K562 (cell line): ENCODE results near the gene CCDC9. TPM values are rescaled to one million over a fixed set of nuclear protein-coding genes. Genes with fewer than 3 reads are reported as not detected.

Experiments
- ARID2 ChIP-seq: fragments of 450-650 bp; IDR thresholded peaks from 2 replicates; pipeline ENCODE4 v1.6.1; 2017; ENCODE audit warnings: antibody characterized with exemption, mild to moderate bottlenecking
- ARNT ChIP-seq, 2 experiments: fragments of 450-650 bp; IDR thresholded peaks; 2 replicates each; pipeline ENCODE4 v1.6.1; 2016; ENCODE audit warnings: mild to moderate bottlenecking in 1 of 2
- ATF2 ChIP-seq: sonication (generic); formaldehyde crosslinking; IDR thresholded peaks from 2 replicates; pipeline ENCODE4 v1.8.1; 2022; ENCODE audit warnings: missing genetic modification reagents
- CHD4 ChIP-seq: fragments of 200-600 bp; sonication (generic); IDR thresholded peaks from 3 replicates; pipeline ENCODE4 v1.6.1; 2012; ENCODE audit warnings: low read depth, mild to moderate bottlenecking, mixed read lengths, low read length, inconsistent platforms; ENCODE audit not compliant: insufficient read depth, insufficient replicate concordance, poor library complexity, severe bottlenecking
- EP300 ChIP-seq: IDR thresholded peaks from 2 replicates; pipeline ENCODE4 v1.6.1; 2012; ENCODE audit warnings: low read length, improper control_type of control experiment
- FOXK2 ChIP-seq, 2 experiments: fragments of 450-650 bp; IDR thresholded peaks in 1 of 2; conservative IDR thresholded peaks in 1 of 2; 2 replicates each; pipeline ENCODE4 v1.6.1; 2016; ENCODE audit warnings: low read depth in 2 of 2, mild to moderate bottlenecking in 1 of 2
- HDAC2 ChIP-seq: fragments of 450-650 bp; IDR thresholded peaks from 2 replicates; pipeline ENCODE4 v1.6.1; 2016; ENCODE audit warnings: mild to moderate bottlenecking
- ILF3 ChIP-seq: fragments of 450-650 bp; IDR thresholded peaks from 2 replicates; pipeline ENCODE4 v1.6.1; 2018; ENCODE audit warnings: antibody characterized with exemption, mild to moderate bottlenecking, moderate library complexity, borderline replicate concordance
- NCOA1 ChIP-seq: fragments of 450-650 bp; IDR thresholded peaks from 2 replicates; pipeline ENCODE4 v1.6.1; 2016; ENCODE audit warnings: low read depth
- NCOA2 ChIP-seq, 2 experiments: fragments of 450-650 bp; IDR thresholded peaks; 2 replicates each; pipeline ENCODE4 v1.6.1; 2018; ENCODE audit warnings: mild to moderate bottlenecking in 2 of 2, moderate library complexity in 1 of 2; ENCODE audit not compliant: partially characterized antibody in 2 of 2
- PBX2 ChIP-seq, 2 experiments: IDR thresholded peaks in 1 of 2; conservative IDR thresholded peaks in 1 of 2; 2 replicates each; pipeline ENCODE4 v1.6.1; 2016; ENCODE audit warnings: low read depth in 2 of 2, mild to moderate bottlenecking in 1 of 2, missing compliant biosample characterization in 1 of 2, missing genetic modification characterization in 1 of 2, moderate library complexity in 1 of 2
- POLR2G ChIP-seq: fragments of 200-400 bp; formaldehyde crosslinking; IDR thresholded peaks from 2 replicates; pipeline ENCODE4 v1.6.1; 2017; ENCODE audit warnings: low read depth, mild to moderate bottlenecking, antibody characterized with exemption, low read length, moderate library complexity
- VEZF1 ChIP-seq: fragments of 200-800 bp; sonication (Bioruptor generic); IDR thresholded peaks from 2 replicates; pipeline ENCODE4 v1.6.1; 2017; ENCODE audit warnings: missing genetic modification characterization, missing compliant biosample characterization
- ZNF165 ChIP-seq: fragments of 250-450 bp; sonication (Bioruptor Pico); IDR thresholded peaks from 2 replicates; pipeline ENCODE4 v1.4.0; 2020; ENCODE audit warnings: borderline replicate concordance
- ZNF174 ChIP-seq: fragments of 250-450 bp; sonication (Bioruptor Pico); IDR thresholded peaks from 2 replicates; pipeline ENCODE4 v1.4.0; 2020; ENCODE audit warnings: mild to moderate bottlenecking
- ZNF3 ChIP-seq: fragments of 250-450 bp; sonication (Bioruptor Pico); IDR thresholded peaks from 2 replicates; pipeline ENCODE4 v1.5.0; 2021; ENCODE audit warnings: mild to moderate bottlenecking, moderate library complexity
- ZNF589 ChIP-seq: fragments of 200-800 bp; sonication (Bioruptor generic); IDR thresholded peaks from 2 replicates; pipeline ENCODE4 v1.6.1; 2016; ENCODE audit warnings: low read depth, missing genetic modification characterization, missing compliant biosample characterization
- ZNF780A ChIP-seq: fragments of 250-450 bp; sonication (Bioruptor Pico); IDR thresholded peaks from 2 replicates; pipeline ENCODE4 v1.5.0; 2021; ENCODE audit warnings: mild to moderate bottlenecking
- polyA plus RNA-seq, 8 experiments: library from polyadenylated mRNA; depleted of rRNA in 4 of 8; stranded (reverse) in 5 of 8; unstranded in 3 of 8; fragments of >200 nt; fragmentation: Nextera tagmentation in 2 of 8; fragmentation: Illumina TruSeq in 1 of 8; extraction: Ambion mirVana in 2 of 8; extraction: Trizol in 1 of 8; gene quantifications; 2 replicates each; pipeline versions ENCODE4 v1.2.1 to v1.2.3, GENCODE V29; 2011 to 2014; ENCODE audit warnings: inconsistent platforms in 1 of 8, missing spikeins in 1 of 8
- total RNA-seq, 7 experiments: library from RNA; depleted of rRNA in 6 of 7; stranded (reverse); fragments of >200 nt in 6 of 7; fragmentation: Illumina TruSeq in 2 of 7; extraction: Trizol in 2 of 7; gene quantifications; 2 replicates each; pipeline versions ENCODE4 v1.2.1 to v1.2.3, GENCODE V29; 2011 to 2021; ENCODE audit warnings: low replicate concordance in 1 of 7
- TF ChIP-seq, protein P1 (sequence below), 3 experiments: IDR thresholded peaks in 2 of 3; conservative IDR thresholded peaks in 1 of 3; 2 replicates each; pipeline ENCODE4 v1.5.1; 2011 to 2012; ENCODE audit warnings: low read length in 3 of 3, mild to moderate bottlenecking in 3 of 3, control low read depth in 2 of 3, improper control_type of control experiment in 1 of 3, inconsistent platforms in 1 of 3, low read depth in 1 of 3, mixed read lengths in 1 of 3, moderate library complexity in 1 of 3; ENCODE audit not compliant: insufficient read depth in 2 of 3

CCDC9 gene
- total and polyA plus RNA-seq, 9 of the 15 experiments (the other 6 are each of a cell fraction or from before 2014, with no cell fraction given): 0.23 to 38.6 (median 8.4) TPM

DNA sequence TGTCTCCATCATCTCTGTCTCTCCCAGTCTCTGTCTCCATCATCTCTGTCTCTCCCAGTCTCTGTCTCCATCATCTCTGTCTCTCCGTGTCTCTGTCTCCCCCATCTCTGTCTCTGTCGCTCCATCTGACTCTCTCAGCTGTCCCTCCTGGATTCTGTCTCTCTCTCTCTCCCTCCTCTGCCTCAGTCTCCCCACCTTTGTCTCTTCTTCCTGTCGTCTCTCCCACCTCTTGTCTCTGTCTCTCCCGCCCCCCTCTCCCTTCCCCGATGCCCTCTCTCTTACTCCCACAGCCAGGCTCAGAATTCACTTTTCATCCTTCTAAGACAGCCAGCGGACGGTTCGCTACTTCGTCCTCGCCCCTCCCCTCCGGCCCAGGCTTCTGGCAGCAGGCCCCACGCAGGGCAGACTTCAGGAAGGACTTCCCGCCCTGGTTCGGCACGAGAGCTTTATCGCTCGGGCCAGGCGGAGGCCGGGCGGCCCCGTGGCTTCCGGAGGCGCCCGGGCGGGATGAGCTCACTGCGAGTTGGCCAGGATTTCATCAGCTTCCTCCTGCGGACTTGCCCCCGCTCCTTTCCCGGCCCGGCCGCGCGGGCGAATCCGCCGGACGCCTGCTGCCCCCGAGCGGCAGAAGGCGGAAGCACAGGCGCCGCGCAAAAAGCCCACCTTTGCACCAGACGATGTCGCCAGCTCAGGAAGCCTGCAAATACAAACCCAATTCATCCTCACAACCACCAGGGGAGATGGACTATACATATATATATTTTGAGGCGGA, 12.4 kb upstream of the CCDC9 start (continued):
- no peak for TF ChIP-seq PBX2 (CRISPR knock-in tag; IDR thresholded peaks at IDR 0.05; ENCODE audit: low read depth)
- TF ChIP-seq PBX2 (tag; conservative IDR thresholded peaks at IDR 0.05; ENCODE audit: low read depth): no peak
- peak; percentile 69 to 86 for TF ChIP-seq ARNT (IDR thresholded peaks at IDR 0.05)
- TF ChIP-seq POLR2G: peak; percentile 86
- TF ChIP-seq ZNF174 (CRISPR knock-in tag): no peak
- TF ChIP-seq NCOA2 (IDR thresholded peaks at IDR 0.05; ENCODE audit: partially characterized antibody in 2 of 2): peak in 1 of 2 experiments; percentile 78
- peak; percentile 98 for TF ChIP-seq HDAC2
- no peak for TF ChIP-seq ILF3
- peak; percentile 100 for TF ChIP-seq EP300
- TF ChIP-seq ZNF3 (CRISPR knock-in tag): no peak
- peak; percentile 61 for TF ChIP-seq ARID2
- no peak for TF ChIP-seq ZNF780A (CRISPR knock-in tag)
- peak; percentile 89 for TF ChIP-seq ZNF589
- TF ChIP-seq ATF2 (CRISPR knock-in tag): peak; percentile 98
- TF ChIP-seq, protein P1, sequence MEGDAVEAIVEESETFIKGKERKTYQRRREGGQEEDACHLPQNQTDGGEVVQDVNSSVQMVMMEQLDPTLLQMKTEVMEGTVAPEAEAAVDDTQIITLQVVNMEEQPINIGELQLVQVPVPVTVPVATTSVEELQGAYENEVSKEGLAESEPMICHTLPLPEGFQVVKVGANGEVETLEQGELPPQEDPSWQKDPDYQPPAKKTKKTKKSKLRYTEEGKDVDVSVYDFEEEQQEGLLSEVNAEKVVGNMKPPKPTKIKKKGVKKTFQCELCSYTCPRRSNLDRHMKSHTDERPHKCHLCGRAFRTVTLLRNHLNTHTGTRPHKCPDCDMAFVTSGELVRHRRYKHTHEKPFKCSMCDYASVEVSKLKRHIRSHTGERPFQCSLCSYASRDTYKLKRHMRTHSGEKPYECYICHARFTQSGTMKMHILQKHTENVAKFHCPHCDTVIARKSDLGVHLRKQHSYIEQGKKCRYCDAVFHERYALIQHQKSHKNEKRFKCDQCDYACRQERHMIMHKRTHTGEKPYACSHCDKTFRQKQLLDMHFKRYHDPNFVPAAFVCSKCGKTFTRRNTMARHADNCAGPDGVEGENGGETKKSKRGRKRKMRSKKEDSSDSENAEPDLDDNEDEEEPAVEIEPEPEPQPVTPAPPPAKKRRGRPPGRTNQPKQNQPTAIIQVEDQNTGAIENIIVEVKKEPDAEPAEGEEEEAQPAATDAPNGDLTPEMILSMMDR (IDR thresholded peaks at IDR 0.05 in 2 of 3, conservative IDR thresholded peaks at IDR 0.05 in 1 of 3; ENCODE audit: insufficient read depth in 2 of 3, low read depth in 1 of 3, low read length in 3 of 3): peak; percentile 98 to 99 (median 98)
- TF ChIP-seq NCOA1: peak; percentile 91
- TF ChIP-seq CHD4: peak; percentile 98
- peak; percentile 94 for TF ChIP-seq VEZF1 (CRISPR knock-in tag)
- peak in 1 of 2 experiments; percentile 9; a peak in 2 of 4 replicates for TF ChIP-seq FOXK2 (conservative IDR thresholded peaks at IDR 0.05 in 1 of 2, IDR thresholded peaks at IDR 0.05 in 1 of 2; ENCODE audit: low read depth in 2 of 2)
- no peak for TF ChIP-seq ZNF165 (CRISPR knock-in tag)
